Measurements from ENCODE around the gene IL1RAPL1.
"Not testable (repeated sequence)": the region's sequence is repeated elsewhere in the genome, so short reads cannot be mapped to it uniquely, and the experiment has no call there.

The IL1RAPL1 gene

DNA sequence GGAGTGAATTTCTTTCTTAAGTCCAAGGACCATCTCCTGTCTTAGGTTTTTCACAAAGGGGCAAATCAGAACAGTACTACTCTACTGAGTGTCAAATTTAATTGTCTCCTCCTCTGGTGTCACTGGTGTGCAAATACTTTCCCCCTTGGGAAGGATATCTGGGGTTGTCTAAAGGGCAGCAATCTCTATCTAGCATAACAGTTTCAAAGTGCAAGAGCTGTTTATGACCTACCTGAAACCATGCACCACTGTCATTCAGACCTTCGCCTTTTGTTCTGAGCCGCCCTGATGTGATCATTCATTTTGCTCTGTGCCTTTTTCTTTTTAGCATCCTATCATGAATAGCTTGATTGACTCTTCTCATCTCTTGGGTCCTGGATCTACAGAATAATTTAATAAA is 39.3 kb downstream of the IL1RAPL1 start:
- DNase-seq (ENCODE audit: low read depth in 2 of 2): no peak

DNA sequence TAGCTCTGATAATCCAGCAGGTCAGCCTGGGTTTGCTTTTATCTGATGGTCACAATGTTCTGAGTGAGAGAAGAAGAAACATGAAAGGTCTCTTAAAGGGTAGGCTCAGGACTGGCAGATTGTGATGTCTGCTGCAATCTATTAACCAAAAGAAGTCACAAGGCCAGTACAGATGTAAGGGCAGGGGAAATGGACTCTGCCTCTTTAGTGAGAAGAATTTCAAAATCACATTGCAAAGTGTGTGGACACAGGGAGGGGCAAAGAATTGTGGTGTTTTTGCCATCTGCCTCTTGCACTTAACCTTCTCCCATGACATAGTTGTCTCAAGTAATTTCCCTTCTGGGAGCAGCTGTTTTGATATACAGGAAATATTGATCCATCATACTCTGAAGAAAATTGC is 40.9 kb downstream of the IL1RAPL1 start:
- no peak for DNase-seq (ENCODE audit: low read depth in 2 of 2)

DNA sequence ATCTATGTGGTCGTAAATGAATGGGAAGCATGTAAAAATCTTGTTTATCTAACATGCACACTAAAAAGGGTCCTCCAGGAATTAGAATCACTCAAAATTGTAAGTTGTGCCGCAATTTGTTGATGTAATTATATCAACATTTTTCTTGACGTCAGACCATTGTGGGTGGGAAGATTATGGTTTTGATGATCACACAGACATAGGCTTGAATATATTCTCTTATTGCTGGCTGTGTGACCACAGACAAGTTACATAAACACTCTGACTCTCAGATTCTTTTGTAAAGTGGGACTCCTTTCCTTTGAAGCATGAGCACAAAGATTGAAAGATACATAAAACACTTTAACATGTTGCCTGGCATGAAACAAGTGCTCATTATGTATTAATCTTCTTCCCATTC is 51.5 kb downstream of the IL1RAPL1 start:
- no peak for DNase-seq (ENCODE audit: low read depth in 2 of 2)

DNA sequence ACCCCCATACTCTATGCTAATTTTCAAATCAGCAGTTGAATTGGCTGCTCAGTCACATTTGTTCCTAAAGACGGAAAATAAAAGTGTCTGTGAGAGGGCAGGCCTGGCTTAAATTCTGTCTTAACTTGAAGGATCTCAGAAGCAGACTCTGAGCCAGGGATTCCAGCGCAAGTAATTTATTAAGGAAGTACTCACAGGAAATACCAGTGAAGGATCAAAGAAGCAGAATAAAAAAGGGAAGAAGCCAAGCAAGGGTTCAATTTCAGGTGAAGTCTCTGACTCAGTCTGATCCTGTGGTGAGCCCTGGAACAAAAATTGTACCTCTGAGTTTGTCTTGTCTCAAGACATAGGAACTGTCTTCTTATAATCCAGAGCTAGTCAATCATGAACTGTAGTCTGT is 52.2 kb downstream of the IL1RAPL1 start:
- DNase-seq (ENCODE audit: low read depth in 2 of 2): no peak

DNA sequence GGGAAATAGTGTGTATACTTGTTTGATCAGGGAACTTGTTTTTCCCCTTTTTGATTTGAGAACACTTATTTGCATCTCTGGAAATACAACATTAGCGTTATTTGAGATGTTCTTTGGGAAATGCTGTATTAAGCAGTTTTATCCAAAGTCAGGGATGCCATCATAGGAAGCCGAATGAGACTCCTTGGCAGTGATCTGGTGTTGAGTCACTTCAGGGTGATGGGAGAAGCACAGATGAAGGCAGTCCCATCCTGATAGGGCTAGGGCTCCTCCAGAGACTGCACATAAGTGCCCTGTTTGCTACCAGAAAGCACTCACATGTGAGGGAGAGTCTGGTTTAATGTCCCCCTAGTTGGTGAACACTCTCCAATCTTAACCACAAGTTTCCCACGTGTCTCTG is 62.3 kb downstream of the IL1RAPL1 start:
- no peak for DNase-seq (ENCODE audit: low read depth in 2 of 2)

DNA sequence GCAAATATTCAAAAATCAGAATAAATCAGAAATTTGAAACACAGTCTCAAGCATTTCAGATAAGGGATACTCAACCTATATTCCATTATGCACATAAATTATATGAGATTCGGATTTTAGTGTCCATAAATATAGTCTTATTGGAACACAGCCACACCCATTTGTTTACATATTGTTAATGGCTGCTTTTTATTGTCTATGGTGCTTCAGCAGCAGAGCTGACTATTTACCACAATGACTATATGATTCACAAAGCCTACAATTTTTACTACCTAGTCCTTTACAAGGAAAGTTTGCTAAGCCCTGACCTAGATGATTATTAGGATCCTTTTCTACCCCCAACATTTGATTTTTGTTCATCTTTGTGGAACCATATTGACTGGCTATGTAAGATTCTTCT is 63.9 kb downstream of the IL1RAPL1 start:
- DNase-seq (ENCODE audit: low read depth in 2 of 2): no peak

DNA sequence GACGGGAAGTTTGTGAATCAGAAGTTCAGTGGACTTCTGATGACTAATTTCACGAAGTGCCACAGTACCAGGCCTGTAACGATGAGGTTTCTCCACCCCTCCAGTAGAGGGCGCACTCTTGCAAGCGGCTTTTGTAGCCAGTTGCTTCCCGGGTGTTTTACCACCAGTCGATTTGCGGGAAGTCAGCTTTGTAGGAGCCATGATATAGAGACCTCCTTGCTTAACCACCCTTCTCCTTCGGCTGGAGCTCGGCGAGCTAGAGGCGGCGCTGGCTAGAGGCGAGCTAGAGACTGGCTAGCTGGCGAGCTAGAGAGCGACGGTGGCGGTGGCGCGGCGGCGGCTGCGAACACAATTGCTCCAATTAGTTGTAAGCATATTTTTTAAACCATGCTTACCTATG is 72.0 kb downstream of the IL1RAPL1 start:
- no peak for DNase-seq (ENCODE audit: low read depth in 2 of 2)

DNA sequence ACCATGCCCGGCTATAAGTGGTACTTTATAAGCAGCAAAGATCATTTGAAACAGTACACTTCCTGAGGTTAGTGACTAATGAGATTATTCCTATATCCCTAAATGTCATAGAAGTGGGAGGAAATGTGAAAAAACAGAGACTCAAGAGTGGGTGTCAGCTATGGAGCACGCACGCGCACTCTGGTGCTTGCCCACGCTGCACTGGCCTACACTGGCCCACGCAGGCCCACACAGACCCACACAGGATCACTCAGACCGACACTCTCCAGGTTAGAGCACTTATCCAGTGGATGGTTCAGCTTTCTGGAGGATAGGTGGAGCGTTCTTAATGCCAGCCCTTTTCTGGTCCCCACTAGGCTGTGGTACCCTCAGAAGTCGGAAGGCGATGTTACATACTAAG is 78.5 kb downstream of the IL1RAPL1 start:
- DNase-seq (ENCODE audit: low read depth in 2 of 2): no peak

DNA sequence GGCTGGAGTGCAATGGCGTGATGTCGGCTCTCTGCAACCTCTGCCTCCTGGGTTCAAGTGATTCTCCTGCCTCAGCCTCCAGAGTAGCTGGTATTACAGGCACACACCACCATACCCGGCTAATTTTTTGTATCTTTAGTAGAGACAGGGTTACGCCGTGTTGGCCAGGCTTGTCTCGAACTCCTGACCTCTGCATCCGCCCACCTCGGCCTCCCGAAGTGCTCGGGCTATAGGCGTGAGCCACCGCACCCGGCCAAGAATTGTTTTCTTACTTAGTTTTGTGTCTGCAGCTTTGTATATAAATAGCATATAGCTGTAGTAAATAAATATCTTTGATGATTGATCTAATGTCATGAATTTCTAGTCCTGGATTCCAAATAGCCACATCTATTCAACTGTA is 81.1 kb downstream of the IL1RAPL1 start:
- no peak for DNase-seq (ENCODE audit: low read depth in 2 of 2)

DNA sequence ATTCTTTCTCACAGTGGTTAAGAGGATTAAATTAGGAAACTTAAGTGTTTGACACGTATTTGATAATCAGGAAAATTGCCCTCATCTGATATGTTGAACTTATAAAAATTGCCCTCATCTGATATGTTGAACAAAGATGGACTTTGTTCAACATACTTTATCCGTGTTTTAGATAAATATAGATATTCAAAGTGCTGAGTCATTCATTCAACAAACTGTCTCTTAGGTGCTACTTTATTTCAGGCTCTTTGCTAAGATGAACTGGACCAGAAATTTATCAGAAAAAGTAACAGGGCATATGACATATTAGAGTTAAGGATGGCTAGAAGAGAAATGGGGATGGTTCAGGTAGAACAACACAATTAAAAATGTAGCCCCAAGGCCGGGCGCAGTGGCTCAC is 81.7 kb downstream of the IL1RAPL1 start:
- no peak for DNase-seq (ENCODE audit: low read depth in 2 of 2)

DNA sequence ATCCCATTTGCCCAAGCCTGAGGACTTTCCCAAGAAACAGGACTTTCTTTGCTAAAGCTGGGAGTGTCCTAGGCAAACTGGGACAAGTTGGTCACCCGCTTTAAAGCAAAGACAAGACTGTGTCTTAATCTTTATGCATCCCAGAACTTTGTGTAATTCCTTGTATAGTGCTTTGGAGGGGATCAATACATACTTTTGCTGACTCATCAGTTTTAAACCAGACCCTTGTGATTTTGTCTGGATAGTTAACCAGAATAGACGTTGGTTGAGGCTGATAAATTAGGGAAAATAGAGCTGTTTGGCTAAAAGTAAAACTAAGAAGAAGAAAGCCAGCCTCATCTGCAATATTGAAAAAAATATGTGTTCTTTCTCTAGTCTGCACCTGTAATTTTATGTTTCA is 82.8 kb downstream of the IL1RAPL1 start:
- no peak for DNase-seq (ENCODE audit: low read depth in 2 of 2)

DNA sequence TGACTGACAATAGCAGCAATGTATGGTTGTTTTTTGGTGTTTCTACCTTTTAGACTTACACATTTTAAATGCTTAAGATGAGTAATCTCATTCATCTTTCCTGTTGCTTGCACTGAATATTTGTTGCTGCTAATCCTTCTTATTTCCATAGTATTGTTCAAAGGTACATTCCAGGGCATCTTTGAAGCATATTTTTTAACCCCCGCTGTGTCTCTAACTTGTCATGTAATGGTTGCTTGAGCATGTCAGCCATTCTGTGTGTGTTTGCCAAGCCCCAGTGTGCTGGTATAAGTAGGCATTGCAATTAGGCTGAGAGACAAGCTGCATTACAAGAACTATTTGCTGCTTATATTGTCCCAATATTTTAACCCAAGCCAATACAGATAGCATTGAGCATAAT is 87.9 kb downstream of the IL1RAPL1 start:
- no peak for DNase-seq (ENCODE audit: low read depth in 2 of 2)

DNA sequence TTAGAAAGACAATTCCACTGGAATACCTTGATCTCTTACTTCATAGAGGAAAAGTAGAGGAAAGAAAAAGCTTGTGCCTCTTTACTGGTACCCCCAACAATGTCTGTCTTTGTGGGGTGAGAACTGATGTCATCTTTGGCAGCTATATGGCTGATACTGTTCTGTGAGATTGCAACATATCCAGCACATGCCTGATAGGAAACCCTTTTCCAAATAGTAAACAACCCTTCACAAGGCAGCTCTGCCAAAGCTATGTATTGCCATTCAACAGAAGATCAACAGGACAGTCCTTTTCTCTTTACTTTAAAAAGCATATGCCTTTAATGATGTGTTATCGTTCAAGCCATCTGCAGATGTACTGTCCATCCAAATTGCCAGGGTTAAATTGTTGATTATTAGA is 105.9 kb downstream of the IL1RAPL1 start:
- DNase-seq (ENCODE audit: low read depth in 2 of 2): no peak

DNA sequence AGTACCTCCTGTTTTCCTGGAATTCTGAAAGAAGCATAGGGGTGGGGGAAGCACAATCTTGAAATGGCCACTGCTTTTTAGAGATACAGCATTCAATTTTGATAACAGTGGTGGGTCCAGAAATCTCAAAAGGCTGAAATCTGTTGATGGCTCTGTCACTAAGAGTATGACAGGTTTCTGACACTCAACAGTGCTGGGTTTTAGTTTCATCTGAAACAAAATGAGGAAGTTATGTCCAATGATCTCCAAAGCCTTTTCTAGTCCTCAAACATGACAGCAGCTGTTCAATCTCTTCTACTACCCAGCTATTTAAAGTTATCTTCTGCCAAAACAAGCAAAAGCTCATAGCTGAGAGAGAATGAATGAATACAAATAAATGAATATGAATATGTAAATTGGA is 110.5 kb downstream of the IL1RAPL1 start:
- DNase-seq (ENCODE audit: low read depth in 2 of 2): no peak

DNA sequence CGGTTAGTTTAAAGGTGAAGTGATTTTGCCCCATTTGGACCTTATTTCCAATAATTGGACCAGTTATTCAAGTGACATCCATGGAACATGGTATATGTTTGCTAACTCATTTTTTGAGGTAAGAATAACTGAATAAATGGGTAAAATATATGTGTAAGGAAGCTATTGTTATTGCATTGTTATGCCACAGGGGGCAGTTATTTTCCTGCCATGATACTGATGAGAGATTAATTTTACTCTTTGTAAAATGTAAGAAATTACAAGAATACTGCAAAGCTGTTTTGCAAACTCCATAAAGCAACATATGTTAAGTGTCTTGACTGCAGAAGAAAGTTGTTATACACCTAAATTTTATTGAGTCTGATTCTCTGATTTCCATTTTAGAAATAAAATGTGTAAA is 114.0 kb downstream of the IL1RAPL1 start:
- no peak for DNase-seq (ENCODE audit: low read depth in 2 of 2)

DNA sequence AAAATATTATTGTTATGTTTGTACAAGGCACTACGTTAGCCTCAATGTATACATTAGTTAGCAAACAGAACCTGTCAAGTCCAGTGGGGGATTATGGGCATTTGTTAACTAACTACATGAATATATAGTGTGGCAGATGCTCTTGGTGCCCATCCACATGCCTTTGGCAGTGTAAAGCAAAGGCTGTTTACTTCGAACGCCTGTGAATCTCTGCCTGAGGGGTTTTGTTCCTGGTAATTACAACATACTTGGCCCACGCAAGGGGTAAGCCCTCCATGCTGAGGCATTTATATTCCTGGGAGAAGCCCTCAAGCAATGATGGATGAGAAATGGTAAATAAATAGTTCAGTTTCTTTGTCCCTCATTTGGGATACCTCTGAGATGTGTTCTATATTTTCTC is 119.7 kb downstream of the IL1RAPL1 start:
- no peak for DNase-seq (ENCODE audit: low read depth in 2 of 2)

DNA sequence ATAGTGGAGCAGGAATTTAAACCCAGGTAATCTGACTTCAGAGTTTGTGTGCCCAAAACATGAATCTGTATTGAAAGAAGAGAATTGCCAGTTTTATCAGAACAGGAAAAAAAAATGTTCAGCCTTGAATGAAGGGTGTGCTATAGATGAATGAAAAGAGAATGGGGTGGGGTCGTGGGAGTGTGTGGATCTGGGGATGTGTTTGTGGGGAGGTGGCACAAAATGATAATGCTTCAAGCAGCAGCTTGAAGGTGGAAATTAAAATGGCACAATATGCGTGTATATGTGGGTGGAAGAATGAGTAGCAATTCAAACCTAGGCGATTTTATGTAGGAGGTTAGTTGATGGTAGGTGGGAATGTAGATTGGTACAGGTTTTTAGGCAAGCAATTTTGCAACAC is 122.2 kb downstream of the IL1RAPL1 start:
- no peak for DNase-seq (ENCODE audit: low read depth in 2 of 2)

DNA sequence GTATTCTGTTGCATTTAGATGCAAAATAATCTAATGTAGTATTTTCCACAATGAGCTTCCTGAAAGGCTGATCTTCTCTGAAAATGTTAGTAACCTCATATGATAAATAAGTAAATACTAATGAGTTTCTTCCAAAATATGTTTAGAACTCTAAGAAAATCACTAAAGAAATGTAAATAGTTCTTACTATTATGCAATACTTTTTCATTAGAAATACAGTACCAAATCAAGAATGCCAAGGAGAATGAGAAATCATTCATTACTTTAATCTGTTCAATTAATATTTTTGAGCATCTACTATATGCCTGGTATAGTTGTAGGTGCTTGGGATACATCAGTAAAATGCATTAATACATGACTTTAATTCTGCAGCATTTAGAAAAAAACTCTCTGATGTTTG is 130.6 kb downstream of the IL1RAPL1 start:
- no peak for DNase-seq (ENCODE audit: low read depth in 2 of 2)

DNA sequence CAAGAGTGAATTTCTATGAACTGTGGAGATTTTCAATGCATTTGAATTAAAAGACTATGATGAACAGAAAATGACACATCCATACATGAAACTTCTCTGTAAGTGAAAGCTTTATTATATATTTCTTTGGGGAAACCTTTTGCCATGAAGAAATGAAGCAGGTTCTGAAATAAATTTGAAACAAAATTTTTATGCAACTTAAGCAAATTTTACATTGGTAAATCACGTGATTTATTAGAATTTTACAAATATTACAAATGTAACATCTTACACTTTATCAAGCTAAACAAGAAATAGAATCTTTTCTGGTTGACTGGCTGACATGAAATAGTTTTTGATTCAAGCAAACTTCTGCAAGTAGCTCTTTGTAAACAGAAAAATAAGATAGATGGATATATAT is 131.2 kb downstream of the IL1RAPL1 start:
- DNase-seq (ENCODE audit: low read depth in 2 of 2): no peak

DNA sequence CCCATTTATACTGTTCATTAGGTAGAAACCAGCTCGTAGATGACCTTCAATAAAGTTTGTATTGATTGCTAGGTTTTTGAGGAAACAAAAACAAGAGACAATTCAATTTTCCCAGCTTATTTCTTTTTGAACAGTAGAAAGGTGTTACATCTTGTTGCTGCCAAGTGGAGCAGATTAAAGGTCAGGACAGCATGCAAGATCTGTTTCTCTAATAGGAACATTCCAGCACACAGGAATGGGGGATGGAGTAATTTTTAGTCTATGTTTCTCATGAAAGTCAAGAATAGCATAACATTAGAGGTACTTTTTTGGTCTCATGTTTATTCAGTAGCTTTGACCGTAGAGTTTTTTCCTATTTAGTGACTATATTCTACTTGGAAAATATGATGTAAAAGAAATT is 132.4 kb downstream of the IL1RAPL1 start:
- DNase-seq (ENCODE audit: low read depth in 2 of 2): no peak

DNA sequence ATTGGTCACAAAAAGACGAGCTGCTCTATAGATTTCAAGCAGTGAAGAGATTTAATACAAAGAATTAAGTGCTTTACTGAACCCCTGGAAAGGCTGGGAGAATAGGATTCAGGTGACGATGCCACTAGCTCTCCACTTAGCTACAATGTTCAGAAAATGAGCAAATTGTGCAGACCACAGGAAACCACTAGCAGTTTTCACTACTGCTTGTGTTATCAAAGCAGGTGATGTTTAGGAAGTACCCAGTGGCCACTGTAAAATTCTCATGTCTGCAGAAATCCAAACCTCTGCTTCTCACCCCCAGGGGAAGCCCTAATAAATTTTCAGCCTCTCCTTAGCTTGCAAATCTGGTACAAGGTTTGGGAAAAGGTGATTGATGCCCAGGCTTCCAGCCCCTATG is 165.1 kb downstream of the IL1RAPL1 start:
- DNase-seq (ENCODE audit: low read depth in 2 of 2): no peak

DNA sequence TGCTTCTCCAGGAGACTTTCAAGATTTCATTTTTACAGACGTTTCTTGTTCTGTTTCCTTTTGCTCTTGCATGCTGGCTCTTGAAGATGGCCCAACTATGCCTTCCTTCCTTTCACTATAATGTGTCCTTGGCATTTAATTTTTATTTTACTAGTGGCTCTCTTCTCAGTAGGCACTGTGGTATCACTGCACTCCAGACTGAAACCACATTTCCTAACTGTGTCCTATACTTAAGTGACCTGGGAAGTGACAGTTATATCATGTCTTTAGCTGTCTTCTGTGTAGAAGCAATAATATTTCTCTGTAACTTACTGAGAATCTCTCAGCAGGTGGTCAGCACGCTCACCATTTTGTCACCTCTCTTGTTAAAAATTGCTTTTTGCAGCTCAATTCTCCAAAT is 168.9 kb downstream of the IL1RAPL1 start:
- no peak for DNase-seq (ENCODE audit: low read depth in 2 of 2)

DNA sequence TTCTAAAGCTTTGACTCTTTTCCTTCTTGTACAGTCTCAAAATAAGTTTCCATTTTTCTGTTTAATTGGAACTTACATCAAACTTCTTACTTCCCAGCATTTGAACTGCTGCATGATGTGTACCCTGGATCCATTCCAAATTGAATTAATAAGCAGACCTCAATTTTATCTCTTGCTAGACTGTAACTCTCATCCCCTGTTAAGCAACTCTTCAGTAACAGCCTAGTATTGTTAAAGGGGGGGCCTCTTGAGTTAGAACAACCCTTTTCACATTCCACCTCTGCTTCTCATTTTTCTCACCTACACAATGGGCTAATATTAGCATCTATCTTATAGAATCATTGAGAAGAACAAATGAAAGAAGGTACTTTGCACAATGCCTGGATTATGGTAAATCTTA is 169.4 kb downstream of the IL1RAPL1 start:
- no peak for DNase-seq (ENCODE audit: low read depth in 2 of 2)

DNA sequence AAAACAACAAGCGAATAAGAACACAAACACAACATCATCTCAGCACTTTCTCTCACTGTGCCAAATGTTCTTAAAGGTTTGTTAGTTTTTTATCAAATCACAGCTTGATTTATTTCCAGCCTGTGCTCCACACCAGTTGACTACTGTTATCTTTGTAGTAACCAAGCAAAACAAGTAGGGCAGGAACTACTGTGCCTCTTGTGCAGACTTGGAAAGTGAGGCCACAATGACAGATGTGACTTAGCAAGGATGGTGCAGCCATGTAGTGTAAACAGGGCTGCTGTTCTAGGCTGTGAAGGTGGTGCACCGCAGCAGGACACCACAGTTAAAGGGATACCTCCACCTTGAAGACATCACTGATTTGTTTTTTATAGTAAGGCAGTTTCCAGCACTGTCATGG is 170.0 kb downstream of the IL1RAPL1 start:
- DNase-seq (ENCODE audit: low read depth in 2 of 2): no peak

DNA sequence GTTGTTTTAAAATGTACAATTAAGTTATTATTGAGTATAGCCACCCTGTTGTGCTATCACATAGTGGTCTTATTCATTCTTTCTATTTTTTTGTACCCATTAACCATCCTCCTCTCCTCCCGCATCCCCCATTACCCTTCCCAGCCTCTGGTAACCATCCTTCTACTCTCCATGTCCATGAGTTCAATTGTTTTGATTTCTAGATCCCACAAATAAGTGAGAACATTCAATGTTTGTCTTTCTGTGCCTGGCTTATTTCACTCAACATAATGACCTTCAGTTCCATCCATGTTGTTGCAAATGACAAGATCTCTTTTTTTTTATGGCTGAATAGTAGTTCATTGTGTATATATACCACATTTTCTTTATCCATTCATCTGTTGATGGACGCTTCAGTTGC is 179.3 kb downstream of the IL1RAPL1 start:
- DNase-seq (ENCODE audit: low read depth in 2 of 2): not testable (repeated sequence)
